IPS-20b (cell line): ENCODE measurements around the gene BNC2.

Source experiments
- H3K27ac ChIP-seq: one replicate; pipeline ENCODE4 v1.5.1; 2013; ENCODE audit warnings: low read length
- H3K27me3 ChIP-seq: 2 replicates; pipeline ENCODE4 v1.6.1; 2013; ENCODE audit warnings: mild to moderate bottlenecking, low read length, inconsistent platforms; ENCODE audit not compliant: insufficient read depth
- H3K36me3 ChIP-seq: 2 replicates; pipeline ENCODE4 v1.6.1; 2013; ENCODE audit warnings: low read depth, mild to moderate bottlenecking, inconsistent platforms, low read length, moderate library complexity; ENCODE audit not compliant: insufficient read depth
- H3K4me1 ChIP-seq: 2 replicates; pipeline ENCODE4 v1.6.1; 2013; ENCODE audit warnings: mild to moderate bottlenecking, control low read depth, inconsistent platforms, low read length, moderate library complexity; ENCODE audit not compliant: insufficient read depth
- H3K4me3 ChIP-seq: 2 replicates; pipeline ENCODE4 v1.5.1; 2013; ENCODE audit warnings: mild to moderate bottlenecking, low read length, inconsistent platforms
- H3K9ac ChIP-seq: 2 replicates; pipeline ENCODE4 v1.6.1; 2013; ENCODE audit warnings: low read depth, mild to moderate bottlenecking, inconsistent platforms, low read length, moderate library complexity
- H3K9me3 ChIP-seq: 2 replicates; pipeline ENCODE4 v1.6.1; 2013; ENCODE audit warnings: mild to moderate bottlenecking, low read depth, low read length, inconsistent platforms; ENCODE audit not compliant: insufficient read depth

BNC2 gene

GRCh38 chr9:16571127-16571802 lies 299.2 kb downstream of the BNC2 start:
- Histone ChIP-seq H3K9me3 (no peaks in the 10 kb centered on the region), H3K4me1 (peaks cover 47% of the 10 kb centered on the region; the same call in 1 of the 2 replicates), H3K36me3 (no peaks in the 10 kb centered on the region), H3K9ac (peak overlapping the region; percentile 36; the same call in 1 of the 2 replicates), H3K27ac (no peak overlapping the region), H3K4me3 (no peak overlapping the region), H3K27me3 (no peaks in the 10 kb centered on the region)

DNA sequence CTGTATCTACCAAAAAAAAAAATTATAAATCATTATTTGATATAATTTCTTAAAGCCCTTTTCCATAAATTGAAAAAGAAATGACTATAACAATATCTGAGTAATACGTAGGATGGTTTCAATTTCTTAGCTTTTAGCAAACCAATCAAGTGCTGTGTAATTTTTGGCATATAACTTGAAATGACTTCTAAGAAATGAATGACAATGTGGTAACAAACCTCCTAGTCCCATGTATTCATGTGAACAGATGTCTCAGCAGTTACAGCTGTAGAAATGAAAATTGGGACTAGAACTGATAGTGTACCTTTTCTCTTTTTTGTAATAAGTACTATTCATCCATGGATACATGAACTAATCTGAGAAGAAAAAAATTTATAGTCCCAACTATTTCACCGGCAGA lies 307.0 kb downstream of the BNC2 start:
- Histone ChIP-seq H3K27me3 (no peaks in the 10 kb centered on the region), H3K27ac (no peak overlapping the region), H3K4me3 (no peak overlapping the region), H3K9me3 (no peaks in the 10 kb centered on the region), H3K36me3 (no peaks in the 10 kb centered on the region), H3K9ac (no peak overlapping the region), H3K4me1 (peaks cover 7% of the 10 kb centered on the region; the same call in 1 of the 2 replicates)

- H3K27me3 ChIP-seq: no peaks in the 10 kb centered on the region
- H3K9ac ChIP-seq: no peak overlapping the region
- H3K9me3 ChIP-seq: no peaks in the 10 kb centered on the region
- no peaks in the 10 kb centered on the region for H3K36me3 ChIP-seq
- no peaks in the 10 kb centered on the region for H3K4me1 ChIP-seq
- no peak overlapping the region for H3K27ac ChIP-seq
- no peak overlapping the region for H3K4me3 ChIP-seq
These were observed 309.3 kb downstream of the BNC2 start for GRCh38 chr9:16561121-16561520.

- H3K27ac ChIP-seq: no peak overlapping the region
- H3K27me3 ChIP-seq: no peaks in the 10 kb centered on the region
- H3K9ac ChIP-seq: no peak overlapping the region
- H3K4me3 ChIP-seq: no peak overlapping the region
- no peaks in the 10 kb centered on the region for H3K9me3 ChIP-seq
- no peaks in the 10 kb centered on the region for H3K36me3 ChIP-seq
- no peaks in the 10 kb centered on the region for H3K4me1 ChIP-seq
These were observed 310.9 kb downstream of the BNC2 start for GRCh38 chr9:16559418-16560188.

- no peaks in the 10 kb centered on the region for H3K4me1 ChIP-seq
- H3K9ac ChIP-seq: no peak overlapping the region
- no peaks in the 10 kb centered on the region for H3K27me3 ChIP-seq
- no peak overlapping the region for H3K4me3 ChIP-seq
- H3K36me3 ChIP-seq: peaks cover 11% of the 10 kb centered on the region; the same call in 1 of the 2 replicates
- H3K9me3 ChIP-seq: no peaks in the 10 kb centered on the region
- no peak overlapping the region for H3K27ac ChIP-seq
These were observed 314.7 kb downstream of the BNC2 start for GRCh38 chr9:16555802-16556201.

DNA sequence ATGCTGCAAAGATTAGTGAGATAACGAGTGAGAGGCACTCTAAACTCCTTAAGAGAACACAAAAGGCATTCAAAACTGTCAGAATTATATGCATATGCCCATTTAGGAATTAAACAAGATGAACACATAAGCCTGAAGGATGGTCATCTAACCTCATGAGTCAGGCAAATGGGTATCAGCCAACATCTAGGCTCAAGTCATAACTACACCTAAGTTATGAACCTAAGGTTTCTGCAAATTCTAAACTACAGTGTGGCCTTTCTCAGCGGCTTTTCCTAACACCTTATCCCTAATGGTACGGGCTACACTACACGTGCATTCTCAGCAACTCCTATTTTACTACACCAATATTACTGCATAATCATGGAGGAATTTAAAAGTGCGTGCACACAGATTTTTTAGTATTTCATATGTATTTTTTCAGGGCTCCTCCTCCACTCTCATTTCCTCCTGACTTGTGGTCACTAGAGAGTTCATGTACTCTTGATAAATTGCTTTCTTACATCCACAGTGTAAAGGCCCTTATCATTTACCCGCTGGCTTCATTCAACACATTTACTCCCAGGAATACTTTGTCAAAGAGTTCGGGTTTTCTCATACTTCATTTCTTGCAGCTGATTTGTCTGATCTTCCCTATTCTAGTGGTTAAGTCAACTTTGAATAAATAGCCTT lies 316.5 kb downstream of the BNC2 start:
- H3K4me3 ChIP-seq: no peak overlapping the region
- H3K9me3 ChIP-seq: no peaks in the 10 kb centered on the region
- no peaks in the 10 kb centered on the region for H3K27me3 ChIP-seq
- peaks cover 15% of the 10 kb centered on the region for H3K36me3 ChIP-seq
- H3K4me1 ChIP-seq: no peaks in the 10 kb centered on the region
- no peak overlapping the region for H3K27ac ChIP-seq
- H3K9ac ChIP-seq: no peak overlapping the region

DNA sequence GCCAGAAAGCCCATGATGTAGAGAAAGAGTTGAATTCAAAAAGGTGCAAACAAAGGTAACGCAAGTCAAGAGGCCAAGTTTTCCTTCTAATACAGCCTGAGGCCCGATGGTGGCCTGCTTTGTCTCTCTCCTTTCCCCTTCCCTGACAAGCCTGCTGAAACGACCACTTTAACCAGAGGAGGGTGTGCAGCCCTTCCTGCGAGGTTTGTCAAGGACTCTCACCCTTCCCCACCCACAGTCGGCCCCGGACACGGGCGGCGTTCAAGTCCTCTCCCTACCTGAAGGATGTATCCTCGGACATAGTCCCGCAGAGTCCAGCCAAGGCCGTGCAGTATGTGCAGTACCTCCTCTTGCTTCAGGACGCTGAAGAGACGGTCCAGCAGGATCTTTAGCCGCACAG lies 318.2 kb downstream of the BNC2 start:
- Histone ChIP-seq H3K4me3 (no peak overlapping the region), H3K27me3 (no peaks in the 10 kb centered on the region), H3K27ac (no peak overlapping the region), H3K4me1 (no peaks in the 10 kb centered on the region), H3K9me3 (no peaks in the 10 kb centered on the region), H3K36me3 (peaks cover 23% of the 10 kb centered on the region), H3K9ac (no peak overlapping the region)

DNA sequence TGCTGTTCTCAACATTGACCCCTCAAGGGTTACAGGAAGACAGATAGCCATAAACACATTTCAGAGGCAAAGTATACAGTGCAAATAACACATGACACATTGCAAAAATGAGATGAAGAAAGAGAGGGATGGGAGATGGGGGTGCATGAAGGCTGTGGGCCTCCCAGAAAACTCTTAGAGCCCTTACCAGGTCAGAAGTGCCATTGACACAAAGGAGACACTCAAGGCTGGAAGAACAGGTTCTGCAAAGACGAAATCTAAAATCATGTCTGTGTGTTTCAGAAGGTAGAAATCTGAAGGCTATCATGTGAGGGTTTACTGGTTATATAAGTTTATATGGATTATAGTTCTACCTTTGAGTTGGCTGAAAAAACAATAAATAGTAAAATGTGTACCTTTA lies 318.8 kb downstream of the BNC2 start:
- no peak overlapping the region for H3K9ac ChIP-seq
- H3K4me1 ChIP-seq: no peaks in the 10 kb centered on the region
- H3K4me3 ChIP-seq: no peak overlapping the region
- H3K9me3 ChIP-seq: no peaks in the 10 kb centered on the region
- no peak overlapping the region for H3K27ac ChIP-seq
- no peaks in the 10 kb centered on the region for H3K27me3 ChIP-seq
- peaks cover 23% of the 10 kb centered on the region for H3K36me3 ChIP-seq

GRCh38 chr9:16545639-16546038 lies 324.8 kb downstream of the BNC2 start:
- Histone ChIP-seq H3K4me1 (peaks cover 17% of the 10 kb centered on the region), H3K36me3 (peaks cover 11% of the 10 kb centered on the region; the same call in 1 of the 2 replicates), H3K9me3 (no peaks in the 10 kb centered on the region), H3K27ac (no peak overlapping the region), H3K4me3 (no peak overlapping the region), H3K27me3 (no peaks in the 10 kb centered on the region), H3K9ac (no peak overlapping the region)

DNA sequence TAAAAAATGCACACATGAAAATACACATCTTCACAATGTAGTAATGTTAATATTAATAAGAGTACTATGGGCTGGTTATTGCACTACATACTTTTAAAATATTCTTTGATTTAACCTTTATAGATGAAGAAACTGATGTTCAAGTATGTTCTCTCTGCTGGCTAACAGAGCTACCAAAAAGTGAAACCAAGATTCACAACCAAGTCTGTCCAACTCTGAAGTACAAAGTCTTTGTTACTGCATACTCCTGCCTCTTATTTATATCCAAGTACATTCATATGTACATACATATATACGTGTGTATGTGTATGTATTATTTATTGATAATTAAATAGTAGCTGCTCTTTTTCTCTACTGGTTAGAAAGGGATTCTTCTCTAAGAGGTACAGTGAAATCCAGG lies 325.6 kb downstream of the BNC2 start:
- Histone ChIP-seq H3K9me3 (no peaks in the 10 kb centered on the region), H3K27ac (no peak overlapping the region), H3K27me3 (no peaks in the 10 kb centered on the region), H3K4me1 (peaks cover 18% of the 10 kb centered on the region), H3K36me3 (peaks cover 8% of the 10 kb centered on the region; the same call in 1 of the 2 replicates), H3K4me3 (no peak overlapping the region), H3K9ac (no peak overlapping the region)

GRCh38 chr9:16543686-16544085 lies 326.8 kb downstream of the BNC2 start:
- Histone ChIP-seq H3K27ac (no peak overlapping the region), H3K9me3 (no peaks in the 10 kb centered on the region), H3K9ac (no peak overlapping the region), H3K4me1 (peaks cover 18% of the 10 kb centered on the region), H3K36me3 (peaks cover 8% of the 10 kb centered on the region; the same call in 1 of the 2 replicates), H3K27me3 (no peaks in the 10 kb centered on the region), H3K4me3 (no peak overlapping the region)
